Smooth muscle cell of the umbilical artery (primary cell): ENCODE measurements around the gene ALOX12B. TPM values are rescaled to one million over a fixed set of nuclear protein-coding genes. Genes with fewer than 3 reads are reported as not detected.

Experiments
- total RNA-seq: library from RNA; depleted of rRNA; stranded (reverse); fragments of >200 nt; gene quantifications from 2 replicates; pipeline ENCODE4 v1.2.3, GENCODE V29; 2014

Gene ALOX12B
- total RNA-seq: not detected in 2 replicates

GRCh38 chr17:8087075-8087951, at the start of gene ALOX12B:
ALOX12B (minus strand) TSS chr17:8087716; CDS start chr17:8087442, 274 bp downstream.

GRCh38 chr17:8123695-8124349, 36.3 kb upstream of the ALOX12B start, which contains the start of gene HES7:
HES7 (minus strand) TSS chr17:8124106; CDS start chr17:8124084, 22 bp downstream.

GRCh38 chr17:8117980-8118768, 30.7 kb upstream of the ALOX12B start, which contains the start of gene ALOXE3:
ALOXE3 (minus strand) TSS chr17:8118514; CDS start chr17:8117990, 524 bp downstream.

GRCh38 chr17:8038954-8039610, 48.4 kb downstream of the ALOX12B start, which contains the start of gene ALOX15B:
ALOX15B (plus strand) TSS chr17:8039059; CDS start chr17:8039156, 97 bp downstream.

Other genes starting within 250 kb of the ALOX12B start
- 2.1 and 4.3 TPM in 2 replicates for gene TMEM88, start 232.7 kb downstream of the ALOX12B start, total RNA-seq
- 25.0 and 85.2 TPM in 2 replicates for gene NAA38, start 230.2 kb downstream of the ALOX12B start, total RNA-seq
- gene CYB5D1, start 229.7 kb downstream of the ALOX12B start, total RNA-seq: 13.4 and 17.2 TPM in 2 replicates
- 108 and 155 TPM in 2 replicates for gene CHD3, start 198.9 kb downstream of the ALOX12B start, total RNA-seq
- gene RNF227, start 171.4 kb downstream of the ALOX12B start, total RNA-seq: 5.1 and 9.2 TPM in 2 replicates
- 0.59 and 0.88 TPM in 2 replicates for gene KCNAB3, start 157.9 kb downstream of the ALOX12B start, total RNA-seq
- gene TRAPPC1, start 155.8 kb downstream of the ALOX12B start, total RNA-seq: 44.2 and 70.9 TPM in 2 replicates
- gene CNTROB, start 155.5 kb downstream of the ALOX12B start, total RNA-seq: 14.6 and 24.4 TPM in 2 replicates
- under 0.01 TPM in 1 of 2 replicates, not detected in the other for gene GUCY2D, start 85.1 kb downstream of the ALOX12B start, total RNA-seq
- gene ALOX15B, start 48.7 kb downstream of the ALOX12B start, total RNA-seq: not detected in 2 replicates
- not detected in 2 replicates for gene ALOXE3, start 30.8 kb upstream of the ALOX12B start, total RNA-seq
- not detected in 2 replicates for gene HES7, start 36.4 kb upstream of the ALOX12B start, total RNA-seq
- 3.0 and 11.3 TPM in 2 replicates for gene PER1, start 64.7 kb upstream of the ALOX12B start, total RNA-seq
- 5.9 and 8.2 TPM in 2 replicates for gene VAMP2, start 75.2 kb upstream of the ALOX12B start, total RNA-seq
- 14.6 and 26.1 TPM in 2 replicates for gene TMEM107, start 88.7 kb upstream of the ALOX12B start, total RNA-seq
- 6.4 and 7.1 TPM in 2 replicates for gene BORCS6, start 102.5 kb upstream of the ALOX12B start, total RNA-seq
- 1.5 and 16.7 TPM in 2 replicates for gene AURKB, start 122.9 kb upstream of the ALOX12B start, total RNA-seq
- gene CTC1, start 160.3 kb upstream of the ALOX12B start, total RNA-seq: 2.7 and 3.4 TPM in 2 replicates
- gene PFAS, start 161.6 kb upstream of the ALOX12B start, total RNA-seq: 14.3 and 26.4 TPM in 2 replicates
- 5.0 and 5.9 TPM in 2 replicates for gene RANGRF, start 201.0 kb upstream of the ALOX12B start, total RNA-seq
- 0.59 and 0.65 TPM in 2 replicates for gene SLC25A35, start 207.7 kb upstream of the ALOX12B start, total RNA-seq
- gene ARHGEF15, start 222.5 kb upstream of the ALOX12B start, total RNA-seq: under 0.01 TPM in 1 of 2 replicates, not detected in the other